Activated CD8-positive, alpha-beta T cell treated with anti-CD3 and anti-CD28 coated beads for 36 hours (primary cell): Measurements from ENCODE around the gene VDAC1. TPM values are rescaled to one million over a fixed set of nuclear protein-coding genes. Genes with fewer than 3 reads are reported as not detected.

Experiments used
- ATAC-seq: fragments of 200-7000 bp; cut with Tn5 transposase; one replicate; pipeline ENCODE4 v1.10.0; 2021; ENCODE audit warnings: mild to moderate bottlenecking, moderate library complexity
- CTCF ChIA-PET: fragments of 350-600 bp; sonication (Branson Sonifier 250); formaldehyde crosslinking; loops from one replicate; lab custom pipeline; 2021; ENCODE audit warnings: antibody characterized with exemption; lab: Charles Lee
- POLR2A ChIA-PET: fragments of 350-600 bp; sonication (Branson Sonifier 250); formaldehyde crosslinking; loops from one replicate; lab custom pipeline; 2021; ENCODE audit warnings: antibody characterized with exemption; lab: Charles Lee
- DNase-seq: peaks from one replicate; pipeline ENCODE4 v3.0.0-alpha.2; 2020
- H3K27ac Mint-ChIP-seq: one replicate; pipeline ENCODE4 v1.8.0; 2021; ENCODE audit warnings: mild to moderate bottlenecking, mixed read lengths
- H3K27me3 Mint-ChIP-seq: one replicate; pipeline ENCODE4 v1.8.0; 2021; ENCODE audit warnings: mixed read lengths
- H3K36me3 Mint-ChIP-seq: one replicate; pipeline ENCODE4 v1.8.0; 2021; ENCODE audit warnings: low read depth, mixed read lengths
- H3K4me1 Mint-ChIP-seq: one replicate; pipeline ENCODE4 v1.8.0; 2021; ENCODE audit warnings: low read depth, mixed read lengths
- H3K4me3 Mint-ChIP-seq: one replicate; pipeline ENCODE4 v1.8.0; 2021; ENCODE audit warnings: mild to moderate bottlenecking, moderate library complexity, mixed read lengths
- H3K9me3 Mint-ChIP-seq: one replicate; pipeline ENCODE4 v1.8.0; 2021; ENCODE audit warnings: mixed read lengths
- CTCF ChIP-seq: fragments of 200-600 bp; IDR thresholded peaks from one replicate; pipeline ENCODE4 v1.8.0; 2022; ENCODE audit warnings: antibody characterized with exemption, mild to moderate bottlenecking
- intact Hi-C: fragments of 100-400 bp; cut with micrococcal nuclease; formaldehyde crosslinking; loops from one replicate; pipeline ENCODE4 v1.10.0; 2022
- total RNA-seq, 2 experiments: library from RNA; stranded (reverse); gene quantifications; one replicate each; pipeline ENCODE4 v1.2.3, GENCODE V29; 2021

Gene VDAC1
- total RNA-seq, 2 experiments from 2014 or later, result 481 to 484 TPM

GRCh38 chr5:133969654-133970324, 35.0 kb downstream of the VDAC1 start:
- DNase-seq (no peak), ATAC-seq (no peak)
- Mint-ChIP-seq H3K4me1 (peaks cover 40% of the 10 kb centered on the region), H3K27me3 (no peaks in the 10 kb centered on the region), H3K9me3 (peaks cover under 1% of the 10 kb centered on the region), H3K27ac (peak overlapping the region; percentile 95), H3K4me3 (peak overlapping the region; percentile 98), H3K36me3 (peaks cover 49% of the 10 kb centered on the region)
- CTCF ChIA-PET, result interaction anchor here (0.8 to 3.1 kb wide), 7 partner anchors 9 to 299 kb away, joined by 3 to 20 read pairs (median 4); no protein-coding TSS in a partner anchor
- POLR2A ChIA-PET, result interaction anchor here (0.8 to 3.0 kb wide), 5 partner anchors 17 to 207 kb away, joined by 3 to 20 read pairs (median 4); partner anchors contain the start of genes SKP1 and VDAC1
- intact Hi-C loops, result no loop called here
- TF ChIP-seq CTCF, result no peak

- ChIA-PET CTCF (interaction anchor here (1.3 to 3.1 kb wide), 3 partner anchors 10 to 99 kb away, joined by 4 to 20 read pairs (median 6); no protein-coding TSS in a partner anchor), POLR2A (interaction anchor here (1.3 to 3.0 kb wide), 3 partner anchors 36 to 209 kb away, joined by 4 to 20 read pairs (median 8); partner anchors contain the start of genes SKP1 and VDAC1)
- peaks cover 52% of the 10 kb centered on the region for H3K4me1 Mint-ChIP-seq
- peak; percentile 97 for ATAC-seq
- peaks cover 5% of the 10 kb centered on the region for H3K9me3 Mint-ChIP-seq
- H3K4me3 Mint-ChIP-seq, result peak within 1 kb of the TSS; percentile 98
- no peak for TF ChIP-seq CTCF
- intact Hi-C loops, result no loop called here
- peak within 1 kb of the TSS; percentile 95 for H3K27ac Mint-ChIP-seq
- no peaks in the 10 kb centered on the region for H3K27me3 Mint-ChIP-seq
- H3K36me3 Mint-ChIP-seq, result peaks cover 52% of the 10 kb centered on the region
- peak; percentile 99 for DNase-seq
Observed at GRCh38 chr5:133968204-133968980, 36.4 kb downstream of the VDAC1 start, which contains the start of gene C5orf15. Gene C5orf15 (minus strand): TSS chr5:133968625. CDS start chr5:133968584, 41 bp downstream.

- Mint-ChIP-seq H3K9me3 (peaks cover 6% of the 10 kb centered on the region), H3K4me1 (peaks cover 58% of the 10 kb centered on the region), H3K4me3 (peak overlapping the region; percentile 98), H3K27me3 (no peaks in the 10 kb centered on the region), H3K36me3 (peaks cover 52% of the 10 kb centered on the region), H3K27ac (peak overlapping the region; percentile 95)
- CTCF ChIA-PET, result interaction anchor here (1.0 to 1.7 kb wide), 2 partner anchors 12 to 72 kb away, joined by 3 to 6 read pairs; no protein-coding TSS in a partner anchor
- peak; percentile 25 for ATAC-seq
- POLR2A ChIA-PET, result interaction anchor here (1.6 kb wide), 1 partner anchor 37 kb away, joined by 7 read pairs; the partner anchor contains the start of gene VDAC1
- no peak for DNase-seq
- TF ChIP-seq CTCF, result no peak
- intact Hi-C loops, result no loop called here
Observed at GRCh38 chr5:133967698-133968203, 37.0 kb downstream of the VDAC1 start.

- Mint-ChIP-seq H3K27me3 (no peaks in the 10 kb centered on the region), H3K4me3 (peak overlapping the region; percentile 98), H3K36me3 (peaks cover 56% of the 10 kb centered on the region), H3K4me1 (peaks cover 64% of the 10 kb centered on the region), H3K9me3 (peaks cover 6% of the 10 kb centered on the region), H3K27ac (peak overlapping the region; percentile 95)
- intact Hi-C loops, result no loop called here
- no peak for TF ChIP-seq CTCF
- DNase-seq (no peak), ATAC-seq (no peak)
- POLR2A ChIA-PET, result interaction anchor here (0.7 to 1.6 kb wide), 2 partner anchors 37 to 447 kb away, joined by 3 to 7 read pairs; partner anchors contain the start of gene VDAC1
- CTCF ChIA-PET, result interaction anchor here (1.0 to 1.7 kb wide), 2 partner anchors 13 to 72 kb away, joined by 3 to 6 read pairs; no protein-coding TSS in a partner anchor
Observed at GRCh38 chr5:133967124-133967523, 37.7 kb downstream of the VDAC1 start.
